HG03565 (cell line): ENCODE results near the gene ADM2.
"Not testable (repeated sequence)": the region's sequence is repeated elsewhere in the genome, so short reads cannot be mapped to it uniquely, and the experiment has no call there.

Experiments used
- ATAC-seq: cut with Tn5 transposase; IDR thresholded peaks from one replicate; pipeline ENCODE4 v1.9.1; 2021; ENCODE audit warnings: mild to moderate bottlenecking, moderate library complexity; ENCODE audit not compliant: unreplicated experiment

The ADM2 gene

GRCh38 chr22:50481440-50482106 lies at the start of gene ADM2:
ADM2 (plus strand) TSS chr22:50481543; CDS start chr22:50481848, 305 bp downstream.
- no peak for ATAC-seq

DNA sequence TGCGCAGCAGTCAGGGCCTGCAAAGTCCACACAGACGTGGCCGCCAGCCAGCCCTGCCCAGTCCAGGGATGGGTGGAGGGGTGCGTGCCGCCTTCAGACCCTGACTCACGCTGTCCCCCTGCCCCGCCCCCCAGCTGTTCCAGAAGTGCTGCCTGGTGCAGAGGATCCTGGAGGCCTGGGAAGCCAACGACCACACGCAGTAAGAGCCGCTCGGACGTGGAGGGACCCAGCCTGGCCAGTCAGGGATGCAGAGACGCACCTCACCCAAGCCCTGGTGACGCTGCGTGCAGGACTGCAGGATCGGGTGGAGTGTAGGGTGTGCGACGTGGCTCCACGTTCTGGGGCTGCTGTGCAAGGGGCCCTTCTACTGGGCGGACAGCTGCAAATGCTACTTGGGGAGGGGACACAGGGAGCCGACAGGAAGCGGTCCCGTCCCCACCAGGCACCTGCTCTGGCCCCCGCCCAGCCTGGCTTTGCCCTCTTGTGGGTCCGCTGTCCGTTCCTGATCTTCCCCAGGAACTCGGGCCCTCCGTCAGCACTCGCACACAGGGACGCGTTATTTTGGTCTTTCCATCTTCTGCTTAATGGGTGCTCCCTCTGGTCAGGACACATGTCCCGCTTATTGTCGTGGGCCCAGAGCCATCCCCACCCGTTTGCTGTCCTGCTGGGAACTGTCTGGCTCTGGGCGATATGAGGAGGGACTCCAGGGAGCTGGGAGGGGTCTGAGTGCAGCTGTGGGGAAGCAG lies 49.0 kb upstream of the ADM2 start:
- ATAC-seq, result no peak

DNA sequence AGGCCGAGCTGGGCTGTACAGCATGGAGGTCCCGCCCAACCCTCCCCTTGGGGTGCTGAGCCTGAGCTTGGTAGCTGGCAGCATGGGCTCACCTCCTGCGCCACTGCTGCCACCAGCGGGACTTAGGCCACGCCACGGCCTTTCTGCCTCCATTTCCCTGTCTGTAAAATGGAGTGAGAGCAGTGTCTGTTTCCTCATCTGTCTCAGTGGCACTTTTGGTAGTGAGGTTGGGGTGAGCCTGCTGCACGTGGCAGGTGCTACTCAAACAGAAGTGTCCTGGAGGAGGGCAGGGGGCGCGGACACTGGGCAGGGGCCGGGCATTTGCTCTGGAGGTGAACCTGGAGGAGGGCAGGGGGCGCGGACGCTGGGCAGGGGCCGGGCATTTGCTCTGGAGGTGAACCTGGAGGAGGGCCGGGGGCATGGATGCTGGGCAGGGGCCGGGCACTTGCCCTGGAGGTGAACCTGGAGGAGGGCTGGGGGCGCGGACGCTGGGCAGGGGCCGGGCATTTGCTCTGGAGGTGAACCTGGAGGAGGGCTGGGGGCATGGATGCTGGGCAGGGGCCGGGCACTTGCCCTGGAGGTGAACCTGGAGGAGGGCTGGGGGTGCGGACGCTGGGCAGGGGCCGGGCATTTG lies 48.3 kb upstream of the ADM2 start:
- ATAC-seq, result not testable (repeated sequence)

GRCh38 chr22:50434849-50435248 lies 46.5 kb upstream of the ADM2 start:
- no peak for ATAC-seq

DNA sequence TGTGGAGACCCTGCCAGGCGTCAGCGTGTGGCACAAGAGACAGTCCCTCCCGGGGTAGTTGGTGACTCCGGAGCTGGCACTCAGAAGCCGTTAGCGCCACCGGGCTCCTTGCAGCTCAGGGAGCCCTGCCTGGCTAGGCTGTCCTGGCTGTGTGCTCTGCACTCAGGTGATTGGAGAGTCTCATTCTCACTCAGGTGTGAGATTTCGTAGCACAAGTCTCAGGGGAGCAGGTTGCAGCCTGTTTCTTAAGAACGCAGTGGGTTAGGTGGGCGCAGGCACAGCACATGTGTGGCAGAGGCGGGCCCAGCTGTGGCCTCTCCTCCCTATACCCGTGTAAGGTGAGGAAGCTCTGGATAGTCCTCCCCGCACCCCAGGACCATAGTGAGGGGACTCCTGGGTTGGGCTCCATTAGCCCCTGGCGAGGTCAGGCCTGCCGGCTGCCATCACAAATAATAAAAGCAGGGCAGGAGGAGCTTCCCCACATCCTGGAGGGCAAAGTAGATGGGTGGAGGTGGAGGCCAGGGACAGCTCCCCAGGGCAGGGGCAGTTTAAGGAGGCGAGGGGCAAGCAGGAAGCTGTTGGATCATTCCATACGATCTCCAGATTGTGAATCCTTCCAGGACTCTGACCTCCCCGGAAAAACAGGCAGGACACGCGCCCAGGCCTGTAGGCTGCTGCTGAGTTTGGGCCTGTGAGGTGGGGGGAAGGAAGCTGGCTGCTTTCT lies 45.9 kb upstream of the ADM2 start:
- ATAC-seq, result no peak

DNA sequence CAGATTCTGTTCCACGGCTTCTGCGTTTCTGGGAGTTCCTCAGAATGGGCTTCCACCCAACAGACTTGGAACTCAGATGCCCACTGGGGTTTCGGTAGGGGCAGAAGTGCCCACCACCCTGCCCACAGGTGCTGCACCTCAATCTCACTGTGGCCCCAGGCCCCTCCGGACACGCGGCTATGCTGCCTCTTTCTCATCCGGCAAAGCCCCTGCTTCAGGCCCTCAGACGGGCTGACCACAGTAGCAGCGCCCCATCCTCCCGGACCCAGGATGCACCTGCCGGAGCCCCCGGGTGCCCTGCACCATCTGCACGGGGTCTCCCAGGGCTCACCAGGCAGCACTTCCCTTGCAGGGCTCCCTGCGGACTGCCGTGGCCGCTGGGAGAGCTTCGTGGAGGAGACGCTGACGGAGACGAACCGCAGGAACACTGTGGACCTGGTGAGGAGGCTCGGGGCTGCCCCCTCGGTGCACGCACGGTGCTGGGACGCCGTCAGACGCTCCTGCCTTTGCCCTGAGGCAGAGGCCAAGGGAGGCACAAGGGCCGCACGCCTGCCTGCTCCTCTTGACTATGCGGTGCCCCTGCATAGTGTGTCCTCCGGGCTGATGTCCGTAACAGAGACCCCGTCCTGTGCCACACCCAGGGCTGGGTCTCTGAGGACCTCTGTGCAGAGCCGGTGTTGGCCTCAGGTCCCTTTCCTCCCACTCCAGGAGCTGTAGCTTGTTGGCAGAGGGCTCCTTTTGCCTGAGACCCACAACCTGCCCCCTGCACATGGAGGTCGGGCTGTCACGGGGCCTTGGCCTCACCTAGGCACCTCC lies 45.1 kb upstream of the ADM2 start:
- no peak for ATAC-seq

DNA sequence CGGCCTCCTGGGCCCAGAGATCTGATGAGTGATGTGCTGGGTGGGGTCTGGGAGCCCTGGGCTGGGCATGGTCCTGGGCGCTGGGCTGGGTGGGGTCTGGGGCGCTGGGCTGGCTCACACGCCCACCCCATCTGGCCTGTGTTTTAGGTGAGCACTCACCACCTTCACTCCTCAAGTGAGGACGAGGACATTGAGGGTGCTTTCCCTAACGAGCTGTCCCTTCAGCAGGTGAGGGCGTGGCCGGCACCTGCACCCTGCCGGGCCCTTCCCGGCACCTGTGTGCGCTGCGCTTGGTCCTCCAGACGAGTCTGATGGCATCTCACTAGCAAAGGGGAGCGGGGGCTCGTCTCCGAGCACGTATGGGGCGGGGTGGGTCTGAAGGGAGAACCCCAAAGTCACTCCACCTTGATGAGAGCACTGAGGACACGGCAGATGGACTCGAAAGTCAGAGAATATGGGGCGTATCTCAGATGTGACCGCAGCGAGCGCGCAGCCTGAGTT lies 44.5 kb upstream of the ADM2 start:
- ATAC-seq, result no peak

DNA sequence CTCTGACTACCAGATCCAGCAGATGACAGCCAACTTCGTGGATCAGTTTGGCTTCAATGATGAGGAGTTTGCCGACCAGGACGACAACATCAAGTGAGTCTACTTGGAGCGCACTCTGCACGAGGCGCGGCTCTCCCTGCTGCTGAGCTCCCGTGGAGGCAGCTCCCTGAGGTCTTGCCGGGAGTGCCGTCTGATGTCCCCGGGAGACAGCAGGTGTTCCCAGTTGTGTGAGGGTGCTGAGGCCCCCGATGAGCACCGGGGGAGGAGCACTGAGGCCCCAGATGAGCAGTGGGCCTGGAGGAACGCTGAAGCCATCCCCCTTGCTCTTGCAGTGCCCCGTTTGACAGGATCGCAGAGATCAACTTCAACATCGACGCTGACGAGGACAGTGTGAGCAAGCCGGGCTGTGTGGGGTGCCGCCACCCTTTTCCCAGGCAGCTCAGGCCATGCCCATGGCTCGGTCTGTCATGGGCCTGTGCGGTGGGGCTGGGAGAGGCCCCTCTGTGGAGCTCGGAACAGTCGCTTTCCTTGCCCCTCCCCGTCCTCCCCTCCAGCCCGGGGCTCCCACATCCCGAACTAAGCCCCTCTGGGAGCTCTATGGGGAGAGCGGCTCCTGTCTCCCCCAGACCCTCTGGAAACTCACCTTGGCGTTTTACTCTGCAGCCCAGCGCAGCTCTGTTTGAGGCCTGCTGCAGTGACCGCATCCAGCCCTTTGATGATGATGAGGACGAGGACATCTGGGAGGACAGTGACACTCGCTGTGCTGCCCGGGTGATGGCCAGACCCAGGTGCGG lies 43.6 kb upstream of the ADM2 start:
- no peak for ATAC-seq

DNA sequence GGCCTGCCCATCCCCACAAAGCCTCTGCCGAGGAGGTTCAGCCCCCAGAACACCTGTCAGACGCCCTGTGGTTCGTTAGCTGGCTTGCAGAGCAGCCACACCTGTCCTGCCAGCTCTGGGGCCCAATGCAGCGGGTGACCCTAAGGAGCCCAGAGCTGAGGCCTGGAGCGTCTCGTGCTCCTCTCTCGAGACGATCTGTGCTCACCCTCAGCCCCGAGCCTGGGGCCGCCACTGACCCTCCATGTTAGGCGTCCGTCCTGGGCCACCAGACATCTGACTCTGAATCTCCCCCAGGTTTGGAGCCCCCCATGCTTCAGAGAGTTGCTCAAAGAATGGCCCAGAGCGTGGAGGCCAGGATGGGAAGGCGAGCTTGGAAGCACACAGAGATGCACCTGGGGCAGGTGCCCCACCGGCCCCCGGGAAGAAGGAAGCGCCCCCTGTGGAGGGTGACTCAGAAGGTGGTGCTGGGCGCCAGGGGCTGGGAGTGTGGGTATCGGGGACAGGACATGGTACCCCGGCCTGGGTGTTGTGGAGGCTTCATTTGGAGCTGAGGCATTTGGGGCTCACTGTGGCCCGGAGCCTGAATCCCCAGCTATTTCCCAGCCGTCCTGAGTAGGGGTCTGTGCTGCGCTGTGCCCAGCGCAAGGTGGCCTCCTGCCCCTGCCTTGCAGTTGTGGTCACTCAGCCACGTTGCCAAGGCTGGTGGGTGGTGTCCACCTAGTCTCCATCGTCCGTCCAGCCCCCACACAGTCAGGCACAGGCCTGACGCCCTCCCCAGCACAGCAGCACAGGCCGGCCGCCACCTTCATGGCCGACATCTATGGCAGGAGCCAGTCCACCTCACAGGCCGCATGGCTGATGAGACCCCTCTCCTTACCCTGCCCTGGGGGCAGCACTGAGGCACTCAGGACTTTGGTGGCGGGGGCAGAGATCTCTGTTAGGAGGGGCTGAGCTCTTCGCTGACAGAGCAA lies 42.8 kb upstream of the ADM2 start:
- no peak for ATAC-seq

DNA sequence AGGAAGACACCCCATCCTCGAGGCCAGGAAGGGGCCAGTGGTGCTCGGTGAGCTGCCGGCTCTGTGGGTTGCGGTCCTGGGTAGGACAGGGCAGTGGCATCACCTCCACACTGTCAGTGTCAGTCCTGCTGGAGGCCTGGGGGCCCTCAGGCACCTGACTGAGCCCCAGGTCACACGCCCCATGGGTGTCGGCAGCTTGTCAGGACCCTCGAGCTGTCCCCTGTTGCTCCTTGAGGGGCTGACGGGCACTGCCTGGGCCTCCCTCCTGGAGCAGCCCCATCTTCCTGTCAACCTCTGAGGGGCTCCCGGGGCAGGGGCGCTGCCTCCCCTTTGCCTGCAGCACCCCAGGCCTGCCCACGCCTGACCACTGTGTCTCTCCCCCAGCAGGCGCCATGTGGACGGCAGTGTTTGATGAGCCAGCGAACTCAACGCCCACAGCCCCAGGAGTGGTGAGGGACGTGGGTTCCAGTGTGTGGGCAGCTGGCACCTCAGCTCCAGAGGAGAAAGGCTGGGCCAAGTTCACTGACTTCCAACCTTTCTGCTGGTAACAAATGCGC lies 42.0 kb upstream of the ADM2 start:
- ATAC-seq, result no peak

DNA sequence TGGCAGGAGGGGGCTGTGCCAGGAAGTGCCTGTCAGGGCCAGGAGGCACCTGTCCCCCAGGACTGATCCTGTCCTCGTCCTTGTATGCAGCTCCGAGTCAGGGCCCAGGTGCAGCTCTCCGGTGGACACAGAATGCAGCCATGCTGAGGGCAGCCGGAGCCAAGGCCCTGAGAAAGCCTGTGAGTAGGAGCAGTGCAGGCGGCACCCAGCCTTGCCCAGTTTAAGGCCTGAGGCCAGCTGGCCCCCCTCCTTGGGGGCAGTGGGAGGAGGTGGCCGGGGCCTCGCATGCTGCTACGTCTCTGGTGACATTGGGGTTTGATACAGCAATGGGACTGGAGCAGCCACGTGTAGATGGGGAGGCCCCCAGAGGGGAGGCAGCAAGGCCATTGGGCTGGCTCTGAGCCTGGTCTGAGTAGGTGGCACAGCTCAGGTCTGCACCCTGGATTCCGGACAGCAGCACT lies 41.4 kb upstream of the ADM2 start:
- ATAC-seq, result no peak

DNA sequence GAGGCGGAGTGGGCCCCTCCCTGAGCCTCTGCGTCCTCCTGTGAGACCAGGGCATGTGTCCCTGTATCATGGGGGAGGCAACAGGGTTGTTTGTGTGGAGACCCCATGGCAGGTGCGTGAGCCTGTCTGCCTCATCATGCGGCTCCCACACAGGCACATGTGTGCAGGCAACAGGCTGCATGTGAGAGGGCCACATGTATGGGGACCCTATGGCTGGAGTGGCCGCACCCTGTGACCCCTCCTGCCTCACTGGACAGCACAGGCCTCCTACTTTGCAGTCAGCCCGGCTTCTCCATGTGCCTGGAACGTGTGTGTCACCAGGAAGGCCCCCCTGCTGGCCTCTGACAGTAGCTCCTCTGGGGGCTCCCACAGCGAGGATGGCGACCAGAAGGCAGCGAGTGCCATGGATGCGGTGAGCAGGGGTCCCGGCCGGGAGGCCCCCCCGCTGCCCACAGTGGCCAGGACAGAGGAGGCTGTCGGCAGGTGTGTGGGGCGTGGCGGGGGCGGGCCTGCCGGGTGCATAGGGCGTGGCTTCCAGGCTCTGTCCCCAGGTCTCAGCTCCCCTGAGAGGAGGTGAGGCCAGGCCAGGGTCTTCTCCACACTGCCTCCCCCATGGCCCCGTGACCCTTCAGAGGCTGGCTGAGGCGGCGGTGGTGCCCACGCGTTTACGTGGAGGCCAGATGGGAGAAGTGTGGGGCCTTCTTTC lies 40.6 kb upstream of the ADM2 start:
- no peak for ATAC-seq

DNA sequence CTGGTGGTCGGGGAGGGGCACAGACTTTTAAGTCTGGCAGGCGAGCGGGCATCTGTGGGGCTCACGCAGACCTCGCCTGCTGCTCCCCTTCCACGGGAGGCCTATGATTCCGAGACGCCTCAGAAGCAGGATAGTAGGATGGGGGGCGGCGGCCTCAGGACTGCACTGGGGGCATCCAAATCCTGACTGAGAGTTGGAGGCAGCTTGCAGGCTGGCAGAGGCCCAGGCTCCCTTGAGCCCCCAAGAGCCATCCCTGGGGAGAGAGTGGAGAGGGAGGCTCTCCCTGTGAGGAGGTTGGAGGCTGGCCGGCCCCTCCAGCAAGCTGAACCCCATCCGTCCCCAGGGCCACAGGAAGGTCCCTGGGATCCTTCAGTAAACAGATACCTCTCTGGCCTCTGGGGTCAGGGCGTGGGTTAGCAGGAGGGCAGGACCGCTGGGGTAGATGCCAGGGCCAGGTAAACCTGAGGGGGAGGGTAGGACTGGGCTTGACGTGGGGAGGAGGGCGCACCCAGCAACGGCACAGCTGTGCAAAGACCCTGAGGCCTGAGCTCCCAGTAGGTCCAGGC lies 39.8 kb upstream of the ADM2 start:
- ATAC-seq, result no peak

DNA sequence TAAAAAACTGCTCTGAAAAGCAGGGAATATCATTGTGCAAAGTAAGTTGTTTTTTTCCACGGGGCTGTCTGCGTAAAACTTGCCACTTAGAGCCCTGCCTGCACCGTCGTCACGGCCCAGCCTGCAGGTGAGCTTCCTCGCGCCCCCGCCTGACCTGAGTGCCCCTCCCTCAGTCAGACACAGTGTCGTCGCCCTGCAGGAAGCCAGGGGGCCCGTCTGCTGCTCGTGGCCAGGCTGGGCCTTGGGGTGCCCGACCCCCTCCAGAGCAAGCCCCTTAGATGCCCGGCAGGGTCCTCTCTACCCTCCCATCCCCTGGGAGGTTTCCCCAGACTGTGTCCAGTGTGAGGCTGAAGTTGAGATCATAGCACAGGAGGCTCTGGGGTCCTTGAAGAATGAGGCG lies 38.1 kb upstream of the ADM2 start:
- no peak for ATAC-seq

GRCh38 chr22:50443801-50444625 lies 37.3 kb upstream of the ADM2 start:
- no peak for ATAC-seq

GRCh38 chr22:50444663-50445062 lies 36.7 kb upstream of the ADM2 start:
- no peak for ATAC-seq
